ENCODE results near the gene SLC52A3.

Gene SLC52A3

DNA sequence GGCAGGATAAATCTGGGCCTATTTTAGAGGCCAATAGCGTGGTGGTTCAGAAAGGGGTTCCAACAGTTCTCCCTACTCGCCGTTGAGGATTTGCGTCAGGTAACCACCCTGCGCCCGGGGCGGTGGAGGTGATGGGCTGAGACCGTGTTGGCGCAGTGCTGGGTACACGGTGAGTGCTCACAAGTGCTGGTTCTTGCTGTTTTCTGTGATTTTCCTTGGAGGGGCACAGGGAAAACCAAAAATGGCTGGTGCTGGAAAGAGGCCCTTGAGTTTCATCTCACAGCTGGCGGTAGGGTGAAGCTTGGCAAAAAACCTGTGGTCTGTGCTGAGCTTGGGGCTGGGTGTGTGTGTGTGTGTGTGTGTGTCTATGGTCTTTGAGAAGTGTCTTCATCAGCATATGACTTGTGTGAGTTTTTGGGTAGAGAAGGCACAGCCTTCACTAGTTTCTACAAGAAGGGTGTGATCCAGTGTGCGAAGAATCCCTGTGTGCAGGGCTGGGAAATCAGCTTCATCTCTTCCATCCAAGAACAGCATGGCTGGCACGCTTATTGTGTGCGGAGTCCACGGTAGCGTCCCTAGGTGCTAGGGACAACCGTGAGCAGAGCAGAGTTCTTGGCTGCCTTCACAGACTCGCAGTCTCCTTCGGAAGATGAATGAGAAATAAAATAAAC is 57.4 kb downstream of the SLC52A3 start:
- no peak overlapping the region for H3K27ac ChIP-seq (ENCODE audit: low read depth, low read length)
- no peak overlapping the region for H4K8ac ChIP-seq (ENCODE audit: low read depth, low read length)
- no peak overlapping the region for H4K5ac ChIP-seq (ENCODE audit: low read length)
- no peaks in the 10 kb centered on the region for H3K79me1 ChIP-seq (ENCODE audit: low read length)
- no peak overlapping the region for H3K9ac ChIP-seq (ENCODE audit: low read length)
- DNase-seq: peak; percentile 8
- H3K56ac ChIP-seq (ENCODE audit: low read length): no peak overlapping the region
- no peak overlapping the region for H3K4me3 ChIP-seq (ENCODE audit: low read length)
- no peak overlapping the region for H3K23ac ChIP-seq (ENCODE audit: low read length)
- H2BK15ac ChIP-seq (replicated peaks; ENCODE audit: low read depth): no peak overlapping the region
- H3K18ac ChIP-seq (ENCODE audit: low read length): no peak overlapping the region
- H3K4me1 ChIP-seq (ENCODE audit: control insufficient read depth, low read depth, low read length): no peaks in the 10 kb centered on the region
- no peaks in the 10 kb centered on the region for H3K79me2 ChIP-seq (ENCODE audit: control insufficient read depth, insufficient read depth, low read length)
- H3K4me2 ChIP-seq (ENCODE audit: low read length): no peak overlapping the region
- no peak overlapping the region for H3K4ac ChIP-seq (ENCODE audit: low read depth, low read length)
- no peak overlapping the region for H2BK5ac ChIP-seq (ENCODE audit: low read length)
- no peak overlapping the region for H2AK5ac ChIP-seq (ENCODE audit: low read length)
- no peak overlapping the region for H2BK120ac ChIP-seq (ENCODE audit: low read depth, low read length)
- no peaks in the 10 kb centered on the region for H3K27me3 ChIP-seq (ENCODE audit: insufficient read depth, low read length, poor library complexity)
- no CpG with 5 or more reads among the region's 19 CpGs for whole genome bisulfite sequencing (ENCODE audit: extremely low coverage, insufficient coverage, low lambda C conversion rate)
- H3K36me3 ChIP-seq (ENCODE audit: control insufficient read depth, insufficient read depth, low read length): no peaks in the 10 kb centered on the region
